Naive thymus-derived CD4-positive, alpha-beta T cell (primary cell): Measurements from ENCODE around the gene TPGS1. TPM values are rescaled to one million over a fixed set of nuclear protein-coding genes. Genes with fewer than 3 reads are reported as not detected.

Experiments
- ATAC-seq: fragments of 150-1000 bp; cut with Tn5 transposase; 2 replicates; pipeline ENCODE4 v1.10.0; 2021; ENCODE audit warnings: mild to moderate bottlenecking, moderate library complexity
- CTCF ChIA-PET: fragments of 350-600 bp; sonication (Branson Sonifier 250); formaldehyde crosslinking; loops from one replicate; lab custom pipeline; 2021; ENCODE audit warnings: antibody characterized with exemption; lab: Charles Lee
- POLR2A ChIA-PET: fragments of 350-600 bp; sonication (Branson Sonifier 250); formaldehyde crosslinking; loops from one replicate; lab custom pipeline; 2021; ENCODE audit warnings: antibody characterized with exemption, inconsistent platforms; lab: Charles Lee
- DNase-seq, 9 donors: peaks; one replicate each; pipeline versions ENCODE4 v3.0.0 to v3.0.0-alpha.2; 2020 to 2022; ENCODE audit warnings: mixed read lengths in 1 of 9
- H3K27ac ChIP-seq: one replicate; pipeline ENCODE4 v1.7.0; 2013; ENCODE audit warnings: mild to moderate bottlenecking, low read depth, low read length, moderate library complexity
- H3K27me3 ChIP-seq, 2 donors: one replicate each; pipeline ENCODE4 v1.7.0; 2013; ENCODE audit warnings: low read length in 2 of 2, mild to moderate bottlenecking in 2 of 2, moderate library complexity in 2 of 2; ENCODE audit not compliant: control insufficient read depth in 2 of 2, insufficient read depth in 2 of 2
- H3K36me3 ChIP-seq, 3 experiments: 1 replicate in 2 of 3; 2 replicates in 1 of 3; pipeline ENCODE4 v1.7.0; 2013; ENCODE audit warnings: low read length in 3 of 3, mild to moderate bottlenecking in 3 of 3, moderate library complexity in 1 of 3; ENCODE audit not compliant: insufficient read depth in 3 of 3, control insufficient read depth in 2 of 3
- H3K4me1 ChIP-seq, 2 donors: one replicate each; pipeline ENCODE4 v1.7.0; 2013; ENCODE audit warnings: low read length in 2 of 2, mild to moderate bottlenecking in 2 of 2, moderate library complexity in 1 of 2; ENCODE audit not compliant: control insufficient read depth in 2 of 2, insufficient read depth in 2 of 2
- H3K4me3 ChIP-seq: 2 replicates; pipeline ENCODE4 v1.7.0; 2013; ENCODE audit warnings: mild to moderate bottlenecking, low read length
- H3K9me3 ChIP-seq, 3 experiments: 1 replicate in 2 of 3; 2 replicates in 1 of 3; pipeline ENCODE4 v1.7.0; 2013; ENCODE audit warnings: low read length in 3 of 3; ENCODE audit not compliant: control insufficient read depth in 2 of 3
- H3K27ac Mint-ChIP-seq, 9 donors: one replicate each; pipeline ENCODE4 v1.8.0; 2020 to 2022; ENCODE audit warnings: mixed read lengths in 9 of 9, mild to moderate bottlenecking in 8 of 9, moderate library complexity in 5 of 9, inconsistent platforms in 2 of 9
- H3K27me3 Mint-ChIP-seq, 5 donors: one replicate each; pipeline ENCODE4 v1.8.0; 2021 to 2022; ENCODE audit warnings: mixed read lengths in 5 of 5, mild to moderate bottlenecking in 1 of 5
- H3K36me3 Mint-ChIP-seq, 5 donors: one replicate each; pipeline ENCODE4 v1.8.0; 2020 to 2022; ENCODE audit warnings: mixed read lengths in 5 of 5, mild to moderate bottlenecking in 3 of 5, inconsistent platforms in 1 of 5
- H3K4me1 Mint-ChIP-seq, 7 donors: one replicate each; pipeline ENCODE4 v1.8.0; 2020 to 2022; ENCODE audit warnings: mixed read lengths in 7 of 7, mild to moderate bottlenecking in 3 of 7, inconsistent platforms in 1 of 7
- H3K4me3 Mint-ChIP-seq, 10 donors: one replicate each; pipeline ENCODE4 v1.8.0; 2020 to 2022; ENCODE audit warnings: mild to moderate bottlenecking in 10 of 10, mixed read lengths in 10 of 10, moderate library complexity in 6 of 10, inconsistent platforms in 2 of 10
- H3K9me3 Mint-ChIP-seq, 11 donors: one replicate each; pipeline ENCODE4 v1.8.0; 2020 to 2022; ENCODE audit warnings: mixed read lengths in 11 of 11, mild to moderate bottlenecking in 4 of 11, inconsistent platforms in 1 of 11, moderate library complexity in 1 of 11
- intact Hi-C, 2 donors: fragments of 100-400 bp; cut with micrococcal nuclease; formaldehyde crosslinking; loops; one replicate each; pipeline ENCODE4 v1.15.1; 2023
- polyA plus RNA-seq, 2 donors: library from polyadenylated mRNA; unstranded; fragments of 300-500 nt; fragmentation: Illumina TruSeq; gene quantifications; one replicate each; pipeline ENCODE4 v1.2.3, GENCODE V29; 2021
- total RNA-seq, 6 experiments: library from RNA in 5 of 6; stranded (reverse) in 5 of 6; gene quantifications; 1 replicate in 5 of 6; 2 replicates in 1 of 6; pipeline ENCODE4 v1.2.3 and lab custom pipeline; 2021 to 2026

TPGS1 gene
- total and polyA plus RNA-seq, 7 experiments from 2014 or later: 21.6 to 36.4 (median 24.2) TPM

GRCh38 chr19:469833-470232 is 37.5 kb upstream of the TPGS1 start:
- Histone ChIP-seq H3K27ac (no peak overlapping the region), H3K27me3 (no peaks in the 10 kb centered on the region), H3K4me3 (no peak overlapping the region), H3K9me3 (no peaks in the 10 kb centered on the region), H3K36me3 (no peaks in the 10 kb centered on the region), H3K4me1 (no peaks in the 10 kb centered on the region)
- no peak overlapping the region for H3K27ac Mint-ChIP-seq
- H3K4me3 Mint-ChIP-seq: no peak overlapping the region
- H3K9me3 Mint-ChIP-seq: peaks cover 0 to 8% (median 0%) of the 10 kb centered on the region in 11 donors
- intact Hi-C loops: no loop called here
- ChIA-PET CTCF (no interaction called here), POLR2A (no interaction called here)
- no peak for DNase-seq
- no peaks in the 10 kb centered on the region for H3K27me3 Mint-ChIP-seq
- ATAC-seq: no peak
- H3K36me3 Mint-ChIP-seq: no peaks in the 10 kb centered on the region
- no peaks in the 10 kb centered on the region for H3K4me1 Mint-ChIP-seq

GRCh38 chr19:470701-471100 is 36.6 kb upstream of the TPGS1 start:
- H3K4me1 ChIP-seq: no peaks in the 10 kb centered on the region
- CTCF ChIA-PET: no interaction called here
- Mint-ChIP-seq H3K27me3 (peaks cover 0 to 5% (median 0%) of the 10 kb centered on the region in 5 donors), H3K9me3 (peaks cover 0 to 5% (median 0%) of the 10 kb centered on the region in 11 donors), H3K27ac (no peak overlapping the region), H3K4me3 (no peak overlapping the region), H3K4me1 (peaks cover 0 to 1% (median 0%) of the 10 kb centered on the region in 7 donors), H3K36me3 (no peaks in the 10 kb centered on the region)
- no peak for ATAC-seq
- H3K27me3 ChIP-seq: no peaks in the 10 kb centered on the region
- POLR2A ChIA-PET: no interaction called here
- H3K27ac ChIP-seq: no peak overlapping the region
- no peaks in the 10 kb centered on the region for H3K9me3 ChIP-seq
- intact Hi-C loops: no loop called here
- H3K36me3 ChIP-seq: no peaks in the 10 kb centered on the region
- no peak for DNase-seq
- H3K4me3 ChIP-seq: no peak overlapping the region

GRCh38 chr19:472005-472858 is 35.1 kb upstream of the TPGS1 start:
- Mint-ChIP-seq H3K4me3 (no peak overlapping the region), H3K4me1 (peaks cover 0 to 1% (median 0%) of the 10 kb centered on the region in 7 donors), H3K9me3 (peaks cover 0 to 3% (median 0%) of the 10 kb centered on the region in 11 donors), H3K36me3 (no peaks in the 10 kb centered on the region), H3K27me3 (peaks cover 0 to 8% (median 0%) of the 10 kb centered on the region in 5 donors), H3K27ac (no peak overlapping the region)
- ChIA-PET CTCF (no interaction called here), POLR2A (no interaction called here)
- ATAC-seq (no peak), DNase-seq (no peak)
- Histone ChIP-seq H3K4me3 (no peak overlapping the region), H3K9me3 (no peaks in the 10 kb centered on the region), H3K36me3 (no peaks in the 10 kb centered on the region), H3K4me1 (no peaks in the 10 kb centered on the region), H3K27ac (no peak overlapping the region), H3K27me3 (no peaks in the 10 kb centered on the region)
- intact Hi-C loops: no loop called here

- no peak overlapping the region for H3K27ac Mint-ChIP-seq
- ChIA-PET CTCF (no interaction called here), POLR2A (no interaction called here)
- peaks cover 0 to 5% (median 0%) of the 10 kb centered on the region in 7 donors for H3K4me1 Mint-ChIP-seq
- no peaks in the 10 kb centered on the region for H3K36me3 Mint-ChIP-seq
- H3K27me3 ChIP-seq: no peaks in the 10 kb centered on the region
- no peaks in the 10 kb centered on the region for H3K36me3 ChIP-seq
- intact Hi-C loops: no loop called here
- DNase-seq (no peak), ATAC-seq (no peak)
- peaks cover 0 to 8% (median 0%) of the 10 kb centered on the region in 5 donors for H3K27me3 Mint-ChIP-seq
- H3K4me3 Mint-ChIP-seq: no peak overlapping the region
- peaks cover 0 to 2% (median 0%) of the 10 kb centered on the region in 11 donors for H3K9me3 Mint-ChIP-seq
- H3K4me3 ChIP-seq: no peak overlapping the region
- H3K4me1 ChIP-seq: no peaks in the 10 kb centered on the region
- no peak overlapping the region for H3K27ac ChIP-seq
- H3K9me3 ChIP-seq: no peaks in the 10 kb centered on the region
Observed at GRCh38 chr19:474126-475078, 32.9 kb upstream of the TPGS1 start.

- H3K4me1 ChIP-seq: no peaks in the 10 kb centered on the region
- H3K27me3 ChIP-seq: no peaks in the 10 kb centered on the region
- peaks cover 0 to 6% (median 0%) of the 10 kb centered on the region in 5 donors for H3K36me3 Mint-ChIP-seq
- ATAC-seq (no peak), DNase-seq (no peak)
- H3K9me3 Mint-ChIP-seq: peaks cover 0 to 8% (median 2%) of the 10 kb centered on the region in 11 donors
- peaks cover 0 to 2% (median 0%) of the 10 kb centered on the region in 3 experiments for H3K9me3 ChIP-seq
- no peak overlapping the region for H3K4me3 ChIP-seq
- no peaks in the 10 kb centered on the region for H3K36me3 ChIP-seq
- H3K4me1 Mint-ChIP-seq: peaks cover 5 to 10% (median 6%) of the 10 kb centered on the region in 7 donors
- ChIA-PET CTCF (no interaction called here), POLR2A (no interaction called here)
- H3K27ac Mint-ChIP-seq: no peak overlapping the region
- intact Hi-C loops: no loop called here
- no peak overlapping the region for H3K27ac ChIP-seq
- no peak overlapping the region for H3K4me3 Mint-ChIP-seq
- peaks cover 0 to 8% (median 3%) of the 10 kb centered on the region in 5 donors for H3K27me3 Mint-ChIP-seq
Observed at GRCh38 chr19:475360-475759, 31.9 kb upstream of the TPGS1 start.

GRCh38 chr19:478236-478903 is 28.9 kb upstream of the TPGS1 start:
- Histone ChIP-seq H3K27ac (no peak overlapping the region), H3K9me3 (peaks cover 0 to 13% (median 0%) of the 10 kb centered on the region in 3 experiments), H3K4me3 (no peak overlapping the region), H3K36me3 (no peaks in the 10 kb centered on the region), H3K4me1 (no peaks in the 10 kb centered on the region), H3K27me3 (peaks cover 0 to 4% of the 10 kb centered on the region in 2 donors)
- Mint-ChIP-seq H3K4me3 (no peak overlapping the region), H3K36me3 (peaks cover 0 to 14% (median 0%) of the 10 kb centered on the region in 5 donors), H3K27ac (no peak overlapping the region), H3K4me1 (peaks cover 6 to 16% (median 11%) of the 10 kb centered on the region in 7 donors), H3K27me3 (peaks cover 0 to 14% (median 5%) of the 10 kb centered on the region in 5 donors), H3K9me3 (peaks cover 0 to 21% (median 9%) of the 10 kb centered on the region in 11 donors)
- DNase-seq (no peak), ATAC-seq (no peak)
- ChIA-PET POLR2A (no interaction called here), CTCF (no interaction called here)
- intact Hi-C loops: no loop called here
